ENCODE data around the gene NFS1.
"Not testable (repeated sequence)": the region's sequence is repeated elsewhere in the genome, so short reads cannot be mapped to it uniquely, and the experiment has no call there.

Gene NFS1

DNA sequence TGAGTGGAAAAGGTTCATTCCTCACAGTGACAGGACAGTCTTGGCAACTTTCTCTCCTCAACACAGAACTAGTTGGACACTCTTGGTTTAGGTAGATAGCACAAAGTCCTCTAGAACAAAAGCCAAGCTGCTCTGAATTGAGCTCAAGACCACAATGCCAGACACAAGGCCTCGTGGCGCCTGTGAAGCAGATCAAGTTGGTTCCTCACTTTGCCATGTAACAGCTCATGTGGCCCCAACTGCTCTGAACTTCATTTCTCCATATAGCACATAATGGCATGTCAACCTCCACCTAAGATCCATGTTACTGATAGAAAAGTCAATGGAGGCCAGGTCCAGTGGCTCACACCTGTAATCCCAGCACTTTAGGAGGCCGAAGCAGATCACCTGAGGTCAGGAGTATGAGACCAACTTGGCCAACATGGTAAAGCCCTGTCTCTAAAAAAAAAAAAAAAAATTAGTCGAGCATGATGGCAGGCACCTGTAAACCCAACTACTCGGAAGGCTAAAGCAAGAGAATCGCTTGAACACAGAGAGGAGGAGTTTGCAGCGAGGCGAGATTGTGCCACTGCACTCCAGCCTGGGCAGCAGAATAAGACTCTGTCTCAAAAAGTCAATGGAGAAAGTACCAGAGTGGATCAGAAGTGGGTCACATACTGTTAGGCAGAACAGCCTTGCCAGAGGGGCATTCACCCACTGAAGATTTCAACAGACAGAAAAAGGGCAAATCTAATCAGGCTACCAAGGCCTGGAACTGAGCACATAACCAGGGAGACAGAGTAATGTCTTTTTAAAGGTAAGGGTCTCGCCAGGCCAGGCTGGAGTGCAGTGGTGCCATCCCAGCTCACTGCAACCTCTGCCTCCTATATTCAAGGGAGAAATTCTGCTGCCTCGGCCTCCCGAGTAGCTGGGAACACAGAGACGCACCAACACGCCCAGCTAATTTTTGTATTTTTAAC lies 21.3 kb upstream of the NFS1 start:
- TF ChIP-seq, protein P1, sequence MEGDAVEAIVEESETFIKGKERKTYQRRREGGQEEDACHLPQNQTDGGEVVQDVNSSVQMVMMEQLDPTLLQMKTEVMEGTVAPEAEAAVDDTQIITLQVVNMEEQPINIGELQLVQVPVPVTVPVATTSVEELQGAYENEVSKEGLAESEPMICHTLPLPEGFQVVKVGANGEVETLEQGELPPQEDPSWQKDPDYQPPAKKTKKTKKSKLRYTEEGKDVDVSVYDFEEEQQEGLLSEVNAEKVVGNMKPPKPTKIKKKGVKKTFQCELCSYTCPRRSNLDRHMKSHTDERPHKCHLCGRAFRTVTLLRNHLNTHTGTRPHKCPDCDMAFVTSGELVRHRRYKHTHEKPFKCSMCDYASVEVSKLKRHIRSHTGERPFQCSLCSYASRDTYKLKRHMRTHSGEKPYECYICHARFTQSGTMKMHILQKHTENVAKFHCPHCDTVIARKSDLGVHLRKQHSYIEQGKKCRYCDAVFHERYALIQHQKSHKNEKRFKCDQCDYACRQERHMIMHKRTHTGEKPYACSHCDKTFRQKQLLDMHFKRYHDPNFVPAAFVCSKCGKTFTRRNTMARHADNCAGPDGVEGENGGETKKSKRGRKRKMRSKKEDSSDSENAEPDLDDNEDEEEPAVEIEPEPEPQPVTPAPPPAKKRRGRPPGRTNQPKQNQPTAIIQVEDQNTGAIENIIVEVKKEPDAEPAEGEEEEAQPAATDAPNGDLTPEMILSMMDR (IDR thresholded peaks at IDR 0.05; ENCODE audit: borderline replicate concordance, control extremely low read depth, extremely low read depth, insufficient read depth, missing control alignments): no peak
- DNase-seq (ENCODE audit: low spot score): no peak
- in situ Hi-C loops (cut with MboI; ENCODE audit: low sequenced_read_pairs, unreplicated experiment): no loop called here

DNA sequence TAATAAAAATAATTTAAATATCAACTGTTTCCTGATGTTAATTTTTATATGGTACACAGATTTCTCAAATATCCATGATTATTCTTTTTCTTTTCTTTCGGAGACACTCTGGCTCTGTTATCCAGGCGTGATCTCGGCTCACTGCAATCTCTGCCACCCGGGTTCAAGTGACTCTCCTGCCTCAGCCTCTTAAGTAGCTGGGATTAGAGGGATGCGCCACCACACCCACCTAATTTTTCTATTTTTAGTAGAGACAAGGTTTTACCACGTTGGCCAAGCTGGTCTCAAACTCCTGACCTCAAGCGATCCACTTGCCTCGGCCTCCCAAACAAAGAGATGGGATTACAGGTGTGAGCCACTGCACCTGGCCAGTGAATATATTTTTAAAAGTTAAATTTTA lies 20.6 kb upstream of the NFS1 start:
- TF ChIP-seq, protein P1 (IDR thresholded peaks at IDR 0.05; ENCODE audit: borderline replicate concordance, control extremely low read depth, extremely low read depth, insufficient read depth, missing control alignments): no peak
- in situ Hi-C loops (cut with MboI; ENCODE audit: low sequenced_read_pairs, unreplicated experiment): no loop called here
- no peak for DNase-seq (ENCODE audit: low spot score)

DNA sequence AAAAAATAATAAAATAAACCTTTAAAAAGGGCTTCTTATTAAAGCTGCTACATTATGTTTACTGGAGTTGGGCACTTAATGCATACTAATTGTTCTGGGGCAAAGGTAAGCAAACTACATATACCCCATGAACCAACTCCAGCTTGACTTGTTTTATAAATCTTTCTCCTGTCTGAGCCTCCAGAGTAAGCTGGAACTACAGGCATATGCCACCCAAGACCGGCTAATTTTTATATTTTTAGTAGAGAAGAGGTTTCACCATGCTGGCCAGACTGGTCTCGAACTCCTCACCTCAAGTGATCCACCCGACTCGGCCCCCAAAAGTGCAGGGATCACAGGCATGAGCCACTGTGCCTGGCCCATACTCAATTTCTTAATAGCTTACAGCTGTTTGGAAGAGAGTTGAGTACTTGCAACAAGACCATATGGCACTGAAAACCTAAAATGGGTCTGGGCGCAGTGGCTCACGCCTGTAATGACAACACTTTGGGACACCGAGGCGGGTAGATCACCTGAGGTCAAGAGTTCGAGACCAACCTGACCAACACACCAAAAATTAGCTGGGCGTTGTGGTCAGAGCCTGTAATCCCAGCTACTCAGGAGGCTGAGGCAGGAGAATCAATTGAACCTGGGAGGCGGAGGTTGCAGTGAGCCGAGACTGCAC lies 20.0 kb upstream of the NFS1 start:
- no peak for DNase-seq (ENCODE audit: low spot score)
- in situ Hi-C loops (cut with MboI; ENCODE audit: low sequenced_read_pairs, unreplicated experiment): no loop called here
- TF ChIP-seq, protein P1 (IDR thresholded peaks at IDR 0.05; ENCODE audit: borderline replicate concordance, control extremely low read depth, extremely low read depth, insufficient read depth, missing control alignments): no peak

DNA sequence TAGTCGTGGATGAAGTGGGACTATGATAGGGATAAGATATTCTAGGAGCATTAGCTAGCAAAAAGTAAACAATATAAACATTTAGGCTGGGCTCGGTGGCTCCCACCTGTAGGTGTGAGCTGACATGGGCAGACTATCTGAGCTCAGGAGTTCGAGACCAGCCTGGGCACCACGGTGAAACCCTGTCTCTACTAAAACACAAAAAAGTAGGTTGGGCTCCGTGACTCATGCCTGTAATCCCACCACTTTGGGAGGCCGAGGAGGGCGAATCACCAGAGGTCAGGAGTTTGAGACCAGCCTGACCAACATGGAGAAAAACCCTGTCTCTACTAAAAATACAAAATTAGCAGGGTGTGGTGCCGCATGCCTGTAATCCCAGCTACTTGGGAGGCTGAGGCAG lies 19.2 kb upstream of the NFS1 start:
- DNase-seq (ENCODE audit: low spot score); in situ Hi-C loops (cut with MboI; ENCODE audit: low sequenced_read_pairs, unreplicated experiment): not testable (repeated sequence)

DNA sequence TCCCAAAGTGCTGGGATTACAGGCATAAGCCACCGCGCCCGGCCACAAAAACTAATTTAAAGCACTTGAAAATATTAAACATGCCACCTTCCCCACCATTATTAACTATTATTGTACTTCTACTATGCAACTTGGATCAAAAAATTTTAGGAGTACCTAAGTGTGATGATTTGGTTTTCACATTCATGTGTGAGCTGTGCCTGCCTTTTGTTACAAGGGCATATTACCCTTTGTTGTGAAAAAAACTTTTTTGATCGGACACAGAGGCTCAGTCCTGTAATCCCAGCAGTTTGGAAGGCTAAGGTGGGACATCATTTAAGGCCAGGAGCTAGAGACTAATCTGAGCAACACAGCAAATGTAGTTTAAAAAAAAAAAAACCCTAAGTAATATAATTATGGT lies 17.2 kb upstream of the NFS1 start:
- in situ Hi-C loops (cut with MboI; ENCODE audit: low sequenced_read_pairs, unreplicated experiment): no loop called here
- DNase-seq (ENCODE audit: low spot score): no peak
- TF ChIP-seq, protein P1 (IDR thresholded peaks at IDR 0.05; ENCODE audit: borderline replicate concordance, control extremely low read depth, extremely low read depth, insufficient read depth, missing control alignments): no peak

DNA sequence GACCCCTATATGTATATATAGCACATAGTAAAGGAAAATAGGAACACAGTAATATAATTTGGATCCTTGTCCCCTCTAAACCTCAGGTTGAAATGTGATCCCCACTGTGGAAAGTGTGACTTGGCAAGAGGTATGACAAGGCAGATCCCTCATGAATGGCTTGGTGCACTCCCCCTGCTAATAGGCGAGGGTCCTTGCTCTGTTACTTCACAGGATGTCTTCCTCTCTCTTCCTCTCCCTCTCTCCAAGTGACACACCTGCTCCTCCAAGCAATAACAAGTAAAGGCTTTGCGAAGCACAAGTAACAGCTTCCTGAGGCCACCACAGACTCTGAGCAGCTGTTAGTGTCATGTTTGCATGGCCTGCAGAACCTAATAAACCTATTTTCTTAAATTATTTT lies 16.5 kb upstream of the NFS1 start:
- in situ Hi-C loops (cut with MboI; ENCODE audit: low sequenced_read_pairs, unreplicated experiment): no loop called here
- DNase-seq (ENCODE audit: low spot score): no peak
- TF ChIP-seq, protein P1 (IDR thresholded peaks at IDR 0.05; ENCODE audit: borderline replicate concordance, control extremely low read depth, extremely low read depth, insufficient read depth, missing control alignments): no peak

DNA sequence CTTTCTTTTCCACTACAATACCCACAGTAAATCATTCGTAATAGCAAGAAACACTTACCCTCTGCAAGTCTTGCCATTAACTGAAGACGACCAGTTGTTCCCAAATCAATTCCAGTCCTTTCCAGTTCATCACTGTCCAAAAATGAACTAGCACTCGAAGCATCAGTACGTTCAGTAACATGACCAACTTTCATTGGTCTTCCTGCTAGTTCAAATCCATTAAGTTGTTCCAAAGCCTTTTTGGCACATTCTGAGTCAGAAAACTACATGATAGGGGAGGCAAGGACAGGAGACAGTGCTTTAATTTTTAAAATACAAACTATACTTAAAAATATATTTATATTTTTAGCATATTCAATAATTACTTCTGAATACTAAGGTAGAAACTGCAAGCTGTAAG lies 15.0 kb upstream of the NFS1 start:
- TF ChIP-seq, protein P1 (IDR thresholded peaks at IDR 0.05; ENCODE audit: borderline replicate concordance, control extremely low read depth, extremely low read depth, insufficient read depth, missing control alignments): no peak
- DNase-seq (ENCODE audit: low spot score): no peak
- in situ Hi-C loops (cut with MboI; ENCODE audit: low sequenced_read_pairs, unreplicated experiment): no loop called here

DNA sequence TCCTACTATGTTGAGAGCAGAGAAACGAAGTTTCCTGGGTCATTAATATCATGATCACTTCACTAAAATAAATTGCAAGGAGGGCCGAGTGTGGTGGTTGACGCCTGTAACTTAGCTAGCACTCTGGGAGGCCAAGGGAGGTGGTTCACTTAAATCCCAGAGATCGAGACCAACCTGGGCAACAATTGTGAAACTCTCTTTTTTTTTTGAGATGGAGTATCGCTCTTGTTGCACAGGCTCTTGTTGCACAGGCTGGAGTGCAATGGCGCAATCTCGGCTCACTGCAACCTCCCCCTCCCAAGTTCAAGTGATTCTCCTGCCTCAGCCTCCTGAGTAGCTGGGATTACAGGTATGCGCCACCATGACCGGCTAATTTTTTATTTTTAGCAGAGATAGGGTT lies 14.0 kb upstream of the NFS1 start:
- in situ Hi-C loops (cut with MboI; ENCODE audit: low sequenced_read_pairs, unreplicated experiment); DNase-seq (ENCODE audit: low spot score): not testable (repeated sequence)
